Activated CD4-positive, alpha-beta T cell treated with anti-CD3 and anti-CD28 coated beads, Interleukin-2, Interleukin-6, amounts not matched to agents 100 ng/mL and 50 ng/mL, durations not matched to agents 16 hours and 8 hours (primary cell): ENCODE data around the gene TAX1BP1.

Experiments used
- DNase-seq: peaks from one replicate; pipeline ENCODE4 v3.0.0-alpha.2; 2020

Gene TAX1BP1

DNA sequence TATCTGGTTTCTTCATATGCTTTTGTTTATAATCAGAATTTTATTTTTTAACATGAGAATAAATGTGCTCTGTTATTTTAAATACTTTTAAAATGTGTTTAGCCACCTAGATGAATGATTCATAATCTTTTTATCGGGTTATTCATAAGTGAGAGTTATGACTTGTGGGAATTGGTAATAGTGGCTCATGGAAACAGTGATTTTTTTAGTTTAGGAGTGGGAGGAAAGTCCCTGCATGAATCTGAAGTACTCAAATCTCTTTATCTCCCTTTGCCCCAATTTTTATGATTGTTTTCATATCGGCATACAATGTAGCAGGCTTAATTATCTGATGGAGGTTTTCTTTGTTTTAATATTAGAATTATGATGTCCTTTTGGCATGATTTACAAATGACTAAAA, 42.9 kb downstream of the TAX1BP1 start:
- peak; percentile 14 for DNase-seq

DNA sequence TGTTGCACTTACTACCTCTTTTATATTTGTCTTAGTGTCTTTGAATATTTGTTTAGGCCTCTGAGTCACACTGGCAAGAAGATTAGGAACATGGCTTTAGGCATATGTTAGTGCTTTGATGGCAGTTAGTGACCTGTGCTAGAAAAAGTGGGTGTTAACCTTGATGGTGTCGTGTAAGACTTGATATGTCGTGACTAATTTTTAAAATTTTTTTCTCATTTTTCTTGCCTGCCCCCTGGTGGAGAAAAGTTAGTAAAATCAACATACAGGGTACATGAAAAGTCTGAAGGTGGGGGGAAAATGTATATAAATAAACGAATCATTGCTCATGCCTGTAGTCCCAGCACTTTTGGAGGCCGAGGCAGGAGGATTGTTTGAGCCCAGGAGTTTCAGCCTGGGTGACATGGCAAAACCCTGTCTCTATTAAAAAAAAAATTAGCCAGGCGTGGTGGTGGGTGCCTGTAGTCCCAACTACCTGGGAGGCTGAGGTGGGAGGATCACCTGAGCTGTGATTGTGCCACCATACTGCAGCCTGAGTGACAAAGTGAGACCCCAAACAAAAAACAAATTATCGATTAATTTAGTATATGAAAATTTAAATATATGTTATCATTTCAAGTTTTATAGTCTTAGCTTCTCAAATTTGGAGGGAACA, 44.6 kb downstream of the TAX1BP1 start:
- peak; percentile 56 for DNase-seq

DNA sequence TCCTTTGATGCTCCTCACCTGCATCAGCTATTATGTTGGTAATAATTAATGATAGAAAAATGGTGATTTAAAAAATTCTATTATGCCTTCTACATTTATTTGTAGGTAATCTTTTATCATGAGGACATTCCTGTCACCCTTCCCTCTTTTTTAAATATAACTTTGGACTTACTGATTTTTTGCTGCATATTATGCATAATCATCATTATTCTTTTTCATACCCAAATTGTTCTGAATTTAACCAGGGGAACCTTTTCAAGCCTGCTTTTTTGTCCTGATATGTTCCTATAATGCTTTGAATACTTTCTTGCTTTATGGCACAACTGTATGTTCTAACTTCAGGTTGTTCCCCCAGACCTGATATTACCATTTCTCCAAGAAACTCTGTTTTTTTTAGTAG, 48.5 kb downstream of the TAX1BP1 start:
- DNase-seq, result no peak

DNA sequence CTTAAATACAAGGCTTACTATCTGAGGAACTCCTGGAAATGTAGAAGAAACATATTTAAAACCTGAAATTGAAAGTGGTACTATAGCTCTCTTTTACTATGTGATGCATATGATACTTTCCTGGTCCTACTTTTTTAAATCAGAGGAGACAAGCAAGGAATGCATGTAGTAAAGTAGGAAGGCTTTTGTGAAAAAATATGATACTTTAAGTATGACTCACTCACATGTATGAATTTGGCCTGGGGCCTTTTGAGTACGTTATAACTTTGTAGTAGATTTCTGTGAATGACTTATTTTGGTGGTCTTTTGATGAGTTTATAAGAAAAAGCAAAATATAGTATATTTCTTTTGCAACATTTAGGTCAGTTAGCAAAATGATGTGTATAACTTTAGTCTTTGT, 53.8 kb downstream of the TAX1BP1 start:
- no peak for DNase-seq

DNA sequence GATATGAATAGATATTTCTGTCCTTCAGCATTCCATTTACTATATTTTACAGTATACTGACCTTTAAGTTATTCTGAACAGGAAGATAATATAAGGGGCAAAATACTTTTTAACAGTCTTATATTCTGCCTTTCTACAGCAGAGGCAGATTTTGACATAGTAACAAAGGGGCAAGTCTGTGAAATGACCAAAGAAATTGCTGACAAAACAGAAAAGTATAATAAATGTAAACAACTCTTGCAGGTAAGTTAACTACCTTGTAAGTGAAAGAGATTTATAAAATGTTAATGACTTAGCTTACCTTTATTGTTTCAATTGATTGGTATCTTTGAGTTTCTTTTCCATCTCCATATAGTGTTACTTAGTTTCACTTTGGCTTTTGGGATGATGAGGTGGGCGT, 56.0 kb downstream of the TAX1BP1 start:
- DNase-seq, result no peak

DNA sequence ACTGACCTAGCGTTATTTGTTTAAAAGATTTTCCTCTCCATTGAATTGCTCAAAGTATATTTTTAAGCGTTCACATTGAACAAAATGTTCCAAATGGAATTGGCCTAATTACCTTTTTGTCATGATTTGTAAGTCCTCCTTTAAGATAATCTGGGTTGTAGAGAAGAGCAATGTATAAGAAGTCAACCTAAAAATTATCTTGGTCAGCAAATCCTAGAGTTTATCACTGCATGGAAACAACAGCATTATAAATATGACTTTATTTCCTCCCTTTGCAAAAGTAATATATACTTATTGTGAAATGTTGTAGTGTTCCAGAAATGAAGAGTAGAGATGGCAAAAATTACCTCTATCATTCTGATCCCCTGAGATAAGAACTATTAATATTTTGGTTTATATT, 59.2 kb downstream of the TAX1BP1 start:
- no peak for DNase-seq

DNA sequence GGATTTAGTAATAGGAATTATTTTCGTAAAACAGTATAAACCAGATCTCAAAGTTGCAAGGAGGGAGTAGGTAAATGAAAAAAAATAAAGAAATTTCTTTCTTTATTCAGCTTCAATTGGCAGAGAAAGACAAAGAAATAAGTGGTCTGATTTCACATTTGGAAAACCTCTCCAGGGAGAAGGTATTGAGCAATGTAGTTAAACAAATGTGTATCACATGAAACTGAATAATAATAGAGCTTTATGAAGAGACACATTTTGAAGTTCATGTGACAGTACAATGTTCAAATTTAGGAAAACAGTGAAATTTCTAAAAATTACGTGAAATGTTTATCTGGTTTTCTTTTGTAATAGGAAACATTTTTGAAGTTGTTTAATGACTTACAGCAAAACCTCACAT, 63.0 kb downstream of the TAX1BP1 start:
- DNase-seq, result no peak

DNA sequence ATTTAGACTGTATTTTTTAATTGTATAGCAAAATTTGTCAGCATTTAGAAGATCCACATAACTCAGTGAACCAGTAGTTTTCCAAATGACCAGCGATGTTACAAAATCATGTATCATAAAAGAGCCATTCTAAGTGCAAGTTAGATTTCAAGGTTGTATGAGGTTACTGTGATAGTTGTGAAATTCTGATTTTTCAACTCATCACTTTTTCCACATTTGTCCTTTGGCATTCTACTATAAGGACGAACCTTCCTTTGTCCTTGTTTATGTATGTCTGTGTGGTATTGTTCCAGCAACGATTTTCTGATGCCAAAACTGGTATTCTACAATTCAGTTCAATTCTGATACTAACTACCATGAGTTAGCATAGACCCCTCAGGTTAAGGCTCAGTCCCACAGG, 64.2 kb downstream of the TAX1BP1 start:
- no peak for DNase-seq

DNA sequence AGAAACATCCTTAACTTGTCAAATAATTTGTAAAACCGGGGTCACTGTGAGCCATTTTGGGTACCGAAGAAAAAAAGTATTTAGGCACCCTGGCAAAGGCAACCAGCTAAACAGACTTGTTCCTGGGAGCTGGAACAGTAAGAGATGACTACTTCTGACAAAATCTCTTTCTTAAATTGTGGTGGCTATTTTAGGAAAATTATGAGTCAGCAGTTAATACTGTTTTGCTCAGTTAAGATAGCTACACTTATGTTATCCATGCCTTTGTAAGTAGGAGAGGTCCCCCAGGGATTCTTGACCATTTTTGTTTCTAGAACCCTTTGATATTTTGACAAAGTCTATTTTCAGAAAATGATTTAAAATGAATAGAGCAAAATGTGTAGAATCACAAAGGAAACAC, 68.7 kb downstream of the TAX1BP1 start:
- DNase-seq, result no peak

DNA sequence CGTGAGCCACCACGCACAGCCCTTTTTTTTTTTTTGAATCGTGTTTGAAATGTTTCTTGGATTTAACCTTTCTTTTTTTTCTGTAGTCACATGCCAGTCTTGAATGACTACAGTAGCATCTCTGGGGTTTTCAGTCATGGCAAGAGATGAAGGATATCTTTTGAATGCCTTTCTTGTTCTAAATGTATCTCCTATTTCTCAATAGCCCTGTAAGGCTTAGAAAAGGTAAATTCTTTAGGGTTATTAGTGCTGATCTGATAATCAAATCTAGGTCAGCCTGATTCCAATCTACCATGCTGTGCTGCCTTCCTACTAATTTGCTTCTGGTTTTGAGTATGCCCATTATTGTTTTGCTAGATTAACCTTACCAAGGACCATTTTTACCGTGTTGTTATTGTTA, 70.2 kb downstream of the TAX1BP1 start:
- DNase-seq, result no peak

DNA sequence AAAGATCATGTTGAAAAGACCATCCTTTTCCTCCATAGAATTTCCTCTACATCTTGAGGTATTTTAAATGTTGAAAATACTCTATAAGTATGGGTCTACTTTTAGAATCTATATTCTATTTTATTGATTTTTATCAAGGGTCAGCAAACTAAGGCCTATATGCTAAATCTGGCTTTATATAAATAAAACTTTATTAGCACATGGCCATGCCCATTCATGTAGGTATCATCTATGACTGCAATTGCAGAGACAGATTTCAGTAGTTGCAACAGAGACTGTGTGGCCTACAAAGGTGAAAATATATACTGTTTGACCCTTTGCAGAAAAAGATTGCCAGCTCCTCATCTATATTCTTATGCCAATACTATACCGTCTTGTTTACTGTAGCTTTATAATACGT, 72.7 kb downstream of the TAX1BP1 start:
- no peak for DNase-seq

DNA sequence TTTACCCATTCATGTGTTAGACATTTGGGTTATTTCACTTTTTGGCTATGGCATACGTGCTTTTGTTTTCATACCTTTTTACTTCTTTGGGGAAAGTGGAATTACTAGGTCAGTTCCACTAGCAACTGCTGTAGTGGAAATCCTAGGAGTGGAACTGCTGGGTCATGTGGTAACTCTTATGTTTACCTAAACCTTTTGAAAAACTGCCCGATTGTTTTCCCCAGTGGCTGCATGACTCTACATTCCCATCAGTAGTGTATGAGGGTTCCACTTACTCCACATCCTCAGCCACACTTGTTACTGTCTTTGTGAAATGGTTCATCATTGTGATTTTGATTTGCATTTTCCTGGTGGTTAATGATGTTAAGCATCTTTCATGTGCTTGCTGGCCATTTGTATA, 82.3 kb downstream of the TAX1BP1 start:
- DNase-seq, result no peak

DNA sequence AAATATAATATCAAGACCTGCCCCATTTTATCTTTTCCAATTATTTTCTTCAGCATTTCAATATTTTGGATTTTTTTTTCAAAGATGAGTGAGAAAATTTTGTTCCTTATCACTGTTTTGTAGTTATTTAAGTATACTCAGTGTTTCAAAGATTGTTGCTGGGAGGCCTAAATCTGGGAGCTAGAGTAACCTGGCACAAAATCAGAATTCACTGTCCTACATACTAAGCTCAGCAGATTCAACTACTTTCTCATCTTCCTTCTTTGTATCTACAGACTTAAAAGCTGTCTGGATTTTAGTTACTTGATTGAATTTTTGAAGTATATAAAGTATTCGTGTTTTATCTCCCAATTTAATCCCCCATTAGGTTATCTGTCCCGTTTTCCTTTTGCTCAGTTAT, 85.9 kb downstream of the TAX1BP1 start:
- no peak for DNase-seq

DNA sequence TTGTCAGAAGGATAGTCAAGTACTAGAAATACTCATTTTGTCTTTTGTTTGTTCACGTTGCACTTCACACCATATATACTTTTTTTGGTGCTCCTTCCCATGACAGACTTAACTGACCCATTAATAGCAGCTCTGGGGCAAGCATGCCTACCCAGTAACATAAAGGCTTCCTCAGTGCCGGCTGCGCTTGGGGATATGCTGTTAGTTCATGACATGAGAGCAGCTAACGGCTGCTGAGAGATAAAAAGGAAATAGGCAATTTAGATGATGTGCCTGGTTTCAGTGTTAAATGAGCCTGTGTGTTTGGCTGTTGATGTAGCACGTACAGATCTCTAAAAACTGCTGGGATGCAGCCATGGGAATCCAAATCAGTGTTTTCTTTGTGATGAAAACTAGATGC, 86.4 kb downstream of the TAX1BP1 start:
- DNase-seq, result no peak

DNA sequence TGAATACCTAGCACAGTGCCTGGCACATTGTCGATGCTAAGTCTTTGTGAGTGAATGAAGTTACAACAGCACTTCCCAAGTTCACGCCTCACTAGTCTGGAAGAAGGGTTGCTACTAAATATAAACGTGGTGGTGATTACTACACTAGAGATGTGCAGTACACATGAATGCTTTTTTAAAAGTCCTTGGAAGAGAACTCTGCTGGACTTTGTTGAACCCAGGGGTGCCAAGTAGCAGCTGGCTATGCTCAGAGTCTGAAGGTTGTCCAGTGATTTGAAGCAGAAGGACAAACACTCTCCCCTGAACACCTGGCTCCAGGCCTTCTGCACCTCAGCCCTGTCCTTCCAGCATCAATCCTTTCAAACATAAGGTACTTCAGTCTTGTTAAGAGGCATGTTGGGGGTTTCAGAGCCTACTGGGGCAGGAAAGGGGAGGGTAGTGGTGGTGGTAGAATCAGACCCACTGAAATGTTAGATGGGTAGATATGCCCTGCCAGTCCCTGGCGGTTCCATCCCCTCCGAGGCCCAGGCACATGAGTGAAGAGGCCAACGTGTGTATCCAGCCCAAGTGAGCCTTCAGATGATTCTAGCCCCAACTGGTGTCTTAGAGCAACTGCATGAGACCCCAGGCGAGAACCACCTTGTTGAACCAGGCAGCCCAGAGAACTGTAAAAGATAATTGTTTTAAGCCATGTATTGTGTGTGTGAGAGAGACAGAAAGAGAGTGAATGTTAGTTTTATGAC, 94.4 kb downstream of the TAX1BP1 start:
- no peak for DNase-seq

DNA sequence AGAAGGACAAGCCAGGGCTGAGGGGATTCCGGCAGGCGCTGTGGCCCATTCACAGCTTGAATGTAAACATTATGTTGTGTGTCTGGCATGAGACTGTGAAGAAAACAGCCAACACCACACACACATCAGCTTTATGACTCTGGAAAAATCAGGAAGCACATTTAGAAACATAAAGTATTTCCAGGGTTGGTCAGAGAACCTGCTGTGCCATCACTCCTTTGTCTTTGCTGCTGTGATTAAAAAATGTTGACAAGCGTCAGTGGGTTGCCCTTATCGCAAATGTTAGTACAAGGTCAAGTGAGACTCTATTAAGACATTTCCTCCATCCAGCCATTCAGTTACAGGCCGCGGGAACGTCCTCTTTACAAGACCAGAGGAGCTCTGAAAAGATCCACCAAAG, 95.4 kb downstream of the TAX1BP1 start:
- no peak for DNase-seq

DNA sequence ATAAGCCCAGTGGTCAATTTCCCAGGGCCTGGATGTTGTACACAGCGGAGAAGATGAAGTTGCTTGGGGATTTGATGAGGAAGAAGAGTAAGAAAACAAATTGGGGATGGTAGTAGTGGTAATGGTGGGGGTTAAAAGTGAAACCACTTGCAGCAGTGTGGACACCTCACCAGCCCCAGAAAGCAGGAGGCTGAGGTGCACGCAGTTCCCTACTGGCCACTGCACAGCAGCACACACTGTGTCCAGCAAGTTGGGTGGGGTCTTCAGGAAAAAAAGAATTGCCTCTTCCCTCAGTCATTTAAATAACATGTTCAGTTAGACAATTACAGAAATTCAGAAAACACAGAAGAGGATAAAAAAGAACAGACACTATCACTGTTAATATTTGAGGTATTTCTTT, 96.6 kb downstream of the TAX1BP1 start:
- DNase-seq, result no peak

DNA sequence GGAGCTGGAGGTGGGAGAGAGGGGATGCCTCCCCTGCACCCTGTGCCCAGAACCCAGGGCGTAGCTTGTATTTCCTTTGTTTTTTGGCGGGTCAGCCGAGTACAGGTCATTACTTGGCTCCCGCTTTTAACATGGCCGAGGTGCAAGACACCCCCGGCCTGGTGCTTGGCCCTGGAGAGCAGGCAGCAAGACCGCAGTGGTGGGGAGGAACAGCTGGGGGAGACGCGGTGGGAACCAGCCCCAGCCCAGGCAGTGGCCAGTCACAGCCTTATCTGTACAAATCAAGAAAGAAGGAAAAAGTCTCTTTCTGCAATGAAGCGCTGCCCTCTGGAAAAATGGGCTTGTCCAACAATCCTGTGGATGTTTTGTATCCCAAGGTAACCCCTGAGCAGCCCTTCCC, 99.1 kb downstream of the TAX1BP1 start:
- DNase-seq, result no peak

DNA sequence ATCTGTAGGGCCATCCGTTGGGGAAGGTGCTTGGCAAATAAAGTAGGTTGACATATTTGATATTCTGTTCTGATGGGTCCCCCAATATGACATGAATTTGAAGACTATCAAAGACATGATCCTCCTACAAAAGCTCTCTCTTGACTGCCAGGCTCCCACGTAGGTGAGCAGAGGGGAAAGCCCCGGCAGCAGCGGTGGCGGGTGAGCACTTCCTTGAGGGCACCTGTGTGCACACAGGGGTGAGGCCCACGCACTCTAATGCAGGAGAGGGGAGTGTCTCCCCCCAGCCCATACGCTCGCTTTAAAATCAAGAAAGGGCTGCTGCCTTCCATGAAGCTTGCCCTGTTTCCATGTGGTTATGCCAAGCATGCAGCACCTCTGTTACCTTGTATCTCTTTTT, 100.4 kb downstream of the TAX1BP1 start:
- DNase-seq, result no peak

DNA sequence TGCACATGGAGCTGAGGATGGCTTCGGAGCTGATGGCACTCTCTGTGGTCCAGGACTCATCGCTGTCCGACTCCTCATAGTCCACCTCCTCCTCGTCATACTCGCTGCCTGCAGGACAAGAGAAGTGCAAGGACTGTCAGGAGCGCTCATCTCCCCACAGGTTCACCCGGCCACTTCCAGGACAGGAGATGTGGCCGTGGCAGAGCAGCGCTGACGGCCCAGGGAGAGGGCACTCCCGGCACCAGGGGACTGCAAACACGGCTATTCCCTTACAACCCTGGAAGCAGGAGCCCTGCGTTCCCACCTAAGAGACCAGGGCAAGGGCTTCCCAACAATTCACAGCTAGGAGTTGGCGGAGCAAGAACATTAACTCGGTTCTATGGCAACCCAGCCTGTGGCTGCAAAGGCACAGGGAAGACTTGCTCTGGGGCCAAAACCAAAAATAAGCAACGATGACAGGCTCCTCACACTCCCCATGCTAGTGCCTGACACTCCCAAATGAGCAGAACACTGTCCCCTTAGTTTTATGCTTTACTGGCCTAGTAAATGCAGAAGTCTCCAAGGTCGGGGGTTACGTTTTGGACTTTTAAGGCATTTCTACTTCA, 100.9 kb downstream of the TAX1BP1 start:
- no peak for DNase-seq

DNA sequence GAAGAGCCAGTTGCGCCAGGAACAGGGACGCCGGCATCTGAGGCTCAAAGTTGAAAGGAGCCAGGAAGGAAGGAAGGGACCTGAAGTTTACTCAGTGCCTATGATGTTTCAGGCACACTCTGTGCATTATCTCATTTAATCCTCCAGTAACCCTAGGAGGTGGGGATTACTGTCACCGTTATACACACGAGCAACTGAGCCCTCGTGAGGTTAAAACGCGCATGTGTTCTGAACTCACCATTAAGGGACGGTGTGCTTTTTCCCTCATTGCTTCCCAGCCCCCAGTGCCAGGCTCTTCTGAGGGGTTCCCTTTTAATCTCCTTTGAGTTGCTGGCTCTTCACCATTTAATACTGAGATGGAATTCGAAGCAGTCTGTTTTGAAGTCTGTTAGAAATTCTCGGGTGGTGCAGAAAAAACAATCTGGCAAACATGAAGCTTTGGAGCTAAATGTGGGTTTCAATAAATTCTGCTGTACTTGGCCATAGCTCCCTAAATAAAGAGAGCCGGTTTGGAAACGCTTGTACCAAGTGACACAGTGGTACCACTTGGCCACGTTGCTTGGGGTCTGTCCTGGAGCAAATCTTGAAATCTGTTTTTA, 102.2 kb downstream of the TAX1BP1 start:
- no peak for DNase-seq

DNA sequence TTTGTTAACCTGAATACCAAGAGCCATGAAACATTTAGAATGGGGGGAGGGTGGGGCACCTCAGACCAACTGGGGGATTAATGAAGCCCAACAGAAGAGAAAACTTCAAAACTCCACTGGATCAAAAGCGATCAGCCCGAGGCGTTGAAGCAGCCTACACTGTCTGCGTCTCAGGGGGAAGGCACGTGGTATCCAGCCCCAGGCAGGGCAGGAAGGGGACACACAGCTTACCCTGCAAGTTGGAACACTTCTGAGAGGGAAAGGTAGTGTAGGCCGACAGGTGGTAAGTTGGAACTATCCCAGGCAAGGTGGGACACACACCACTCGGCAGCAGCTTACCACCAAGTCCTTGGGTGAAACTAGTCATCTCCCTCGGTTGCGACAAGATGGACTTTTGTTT, 102.9 kb downstream of the TAX1BP1 start:
- DNase-seq, result no peak

DNA sequence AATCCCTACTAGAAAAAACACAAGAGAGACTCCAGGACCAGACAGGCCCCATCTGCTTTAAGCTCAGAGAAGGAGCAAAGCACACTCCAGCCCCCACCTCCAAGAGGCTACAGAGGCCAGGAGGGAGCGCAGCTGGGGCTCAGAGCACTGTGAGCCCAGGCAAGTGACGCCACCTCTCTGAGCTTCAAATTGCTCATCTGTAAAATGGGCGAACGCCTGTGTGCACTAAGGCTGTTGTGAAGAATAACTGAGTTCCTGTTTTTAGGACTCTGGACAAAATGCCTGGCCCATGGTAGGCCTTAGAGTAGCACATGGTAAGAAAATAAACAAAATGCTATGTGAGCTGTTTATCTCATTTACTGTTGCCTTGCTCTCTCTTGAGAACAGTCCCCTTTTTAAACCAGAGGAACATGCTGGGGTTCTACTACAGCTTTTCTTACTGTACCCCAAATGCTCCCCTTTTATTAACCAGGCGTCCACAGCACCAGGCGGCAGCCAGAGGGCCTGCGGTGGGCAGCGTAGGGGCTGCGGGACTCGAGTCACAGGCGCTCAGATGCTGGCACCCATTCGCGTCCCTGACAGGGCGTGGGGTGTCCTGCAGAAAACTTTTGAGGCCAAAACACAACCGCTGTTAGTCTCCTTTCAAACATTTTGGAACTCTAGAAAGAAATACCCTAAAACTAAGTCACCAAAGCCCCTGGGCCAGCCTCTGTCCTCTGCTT, 103.8 kb downstream of the TAX1BP1 start:
- DNase-seq, result no peak

DNA sequence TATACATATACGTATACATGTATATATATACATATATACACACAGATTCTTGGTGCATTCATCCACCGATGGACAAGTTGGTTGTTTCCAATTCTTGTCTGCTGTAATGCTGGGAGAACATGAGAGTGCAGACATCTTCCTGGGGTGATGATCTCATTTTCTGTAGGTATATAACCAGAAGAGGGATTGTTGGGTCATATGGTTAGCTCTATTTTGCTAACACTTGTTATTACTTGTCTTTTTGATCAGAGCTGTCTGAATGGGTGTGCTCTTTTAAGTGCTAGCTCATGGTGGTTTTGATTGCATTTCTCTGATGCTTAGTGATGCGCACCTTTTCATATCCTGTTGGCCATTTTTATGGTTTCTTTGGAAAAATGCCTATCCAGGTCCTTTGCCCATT, 106.4 kb downstream of the TAX1BP1 start:
- peak; percentile 4 for DNase-seq
